Hematopoietic multipotent progenitor cell treated with erythropoietin and hydrocortisone succinate and interleukin-3 and kit ligand, for 17 days (in vitro differentiated cells): ENCODE data around the gene DDX27.

ENCODE experiments used
- DNase-seq: peaks from one replicate; pipeline ENCODE4 v3.0.0-alpha.2; 2015; ENCODE audit warnings: low spot score

Gene DDX27

GRCh38 chr20:49288784-49289696 is 69.8 kb downstream of the DDX27 start:
- DNase-seq = no peak

- no peak for DNase-seq
These were observed 71.5 kb downstream of the DDX27 start for GRCh38 chr20:49290608-49291191.

GRCh38 chr20:49291200-49291599 is 72.0 kb downstream of the DDX27 start:
- DNase-seq = no peak

GRCh38 chr20:49292010-49292409 is 72.8 kb downstream of the DDX27 start:
- DNase-seq = no peak

GRCh38 chr20:49293122-49293521 is 73.9 kb downstream of the DDX27 start:
- DNase-seq = no peak
